Loucy (cell line): ENCODE data around the gene BTN3A1.

Experiments used
- H2AFZ ChIP-seq: fragments of 200-600 bp; sonication (generic); 2 replicates; pipeline ENCODE4 v1.6.0; 2016; ENCODE audit warnings: antibody characterized with exemption, mild to moderate bottlenecking, low read length, moderate library complexity
- H3F3A ChIP-seq: fragments of 200-600 bp; 2 replicates; pipeline ENCODE4 v1.6.0; 2016; ENCODE audit warnings: antibody characterized with exemption, low read depth, mild to moderate bottlenecking
- H3K27me3 ChIP-seq: fragments of 200-600 bp; sonication (generic); 2 replicates; pipeline ENCODE4 v1.6.1; 2014; ENCODE audit warnings: low read length, mild to moderate bottlenecking; ENCODE audit not compliant: insufficient read depth, poor library complexity, severe bottlenecking
- H3K36me3 ChIP-seq: fragments of 200-600 bp; sonication (generic); 2 replicates; pipeline ENCODE4 v1.6.1; 2016; ENCODE audit warnings: low read length; ENCODE audit not compliant: insufficient read depth
- H3K4me1 ChIP-seq: fragments of 200-600 bp; sonication (generic); 2 replicates; pipeline ENCODE4 v1.5.1; 2014; ENCODE audit warnings: low read length, mild to moderate bottlenecking; ENCODE audit not compliant: insufficient read depth, poor library complexity, severe bottlenecking
- H3K4me2 ChIP-seq: fragments of 200-600 bp; sonication (generic); 2 replicates; pipeline ENCODE4 v1.6.0; 2014; ENCODE audit warnings: antibody characterized with exemption, low read length, low read depth, mild to moderate bottlenecking; ENCODE audit not compliant: poor library complexity, severe bottlenecking
- H3K4me3 ChIP-seq: fragments of 200-600 bp; sonication (generic); 2 replicates; pipeline ENCODE4 v1.5.1; 2014; ENCODE audit warnings: low read length, mild to moderate bottlenecking, mixed read lengths; ENCODE audit not compliant: poor library complexity, severe bottlenecking
- H3K79me2 ChIP-seq: fragments of 200-600 bp; sonication (generic); 2 replicates; pipeline ENCODE4 v1.6.1; 2014; ENCODE audit warnings: low read length; ENCODE audit not compliant: insufficient read depth
- H3K9ac ChIP-seq: fragments of 200-600 bp; sonication (generic); 2 replicates; pipeline ENCODE4 v1.6.0; 2014; ENCODE audit warnings: mild to moderate bottlenecking, low read depth, low read length, moderate library complexity; ENCODE audit not compliant: poor library complexity, severe bottlenecking
- H3K9me2 ChIP-seq: fragments of 200-600 bp; sonication (generic); replicated peaks from 2 replicates; pipeline ENCODE4 v1.6.1; 2016; ENCODE audit warnings: low read depth, low read length, mixed read lengths
- H3K9me3 ChIP-seq: fragments of 200-600 bp; sonication (generic); 2 replicates; pipeline ENCODE4 v1.6.1; 2014; ENCODE audit warnings: mild to moderate bottlenecking, antibody characterized with exemption, low read length, low read depth; ENCODE audit not compliant: insufficient read depth
- H4K20me1 ChIP-seq: fragments of 200-600 bp; sonication (generic); 2 replicates; pipeline ENCODE4 v1.6.0; 2014; ENCODE audit warnings: antibody characterized with exemption, low read length, mild to moderate bottlenecking; ENCODE audit not compliant: insufficient read depth, poor library complexity, severe bottlenecking
- EZH2phosphoT487 ChIP-seq: fragments of 200-600 bp; IDR thresholded peaks from 2 replicates; pipeline ENCODE4 v1.6.1; 2018; ENCODE audit warnings: antibody characterized with exemption, mild to moderate bottlenecking, moderate library complexity, borderline replicate concordance
- TF ChIP-seq, protein P1 (sequence below): fragments of 200-600 bp; sonication (generic); conservative IDR thresholded peaks from 2 replicates; pipeline ENCODE4 v1.5.1; 2014; ENCODE audit warnings: mild to moderate bottlenecking, antibody characterized with exemption, low read length

Gene BTN3A1

DNA sequence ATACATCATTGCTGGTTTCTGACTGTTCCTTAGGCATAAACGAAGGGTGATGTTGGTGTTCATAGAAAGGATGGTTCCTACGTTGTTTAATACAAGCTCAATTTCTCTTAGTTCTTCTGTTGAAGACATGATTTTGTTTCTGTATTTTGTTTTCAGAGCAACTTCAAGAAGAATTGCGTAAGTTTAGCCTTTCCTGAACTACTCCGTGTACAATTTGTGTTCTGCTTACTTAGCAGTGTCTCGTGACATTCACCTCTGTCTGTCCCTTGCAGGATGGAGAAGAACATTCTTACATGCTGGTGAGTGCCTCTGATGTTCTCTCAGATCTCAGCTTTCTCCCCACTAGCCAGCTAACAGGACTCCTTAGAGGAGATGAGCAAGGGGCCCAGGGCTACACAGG lies 11.5 kb upstream of the BTN3A1 start:
- TF ChIP-seq EZH2phosphoT487 = no peak
- TF ChIP-seq, protein P1, sequence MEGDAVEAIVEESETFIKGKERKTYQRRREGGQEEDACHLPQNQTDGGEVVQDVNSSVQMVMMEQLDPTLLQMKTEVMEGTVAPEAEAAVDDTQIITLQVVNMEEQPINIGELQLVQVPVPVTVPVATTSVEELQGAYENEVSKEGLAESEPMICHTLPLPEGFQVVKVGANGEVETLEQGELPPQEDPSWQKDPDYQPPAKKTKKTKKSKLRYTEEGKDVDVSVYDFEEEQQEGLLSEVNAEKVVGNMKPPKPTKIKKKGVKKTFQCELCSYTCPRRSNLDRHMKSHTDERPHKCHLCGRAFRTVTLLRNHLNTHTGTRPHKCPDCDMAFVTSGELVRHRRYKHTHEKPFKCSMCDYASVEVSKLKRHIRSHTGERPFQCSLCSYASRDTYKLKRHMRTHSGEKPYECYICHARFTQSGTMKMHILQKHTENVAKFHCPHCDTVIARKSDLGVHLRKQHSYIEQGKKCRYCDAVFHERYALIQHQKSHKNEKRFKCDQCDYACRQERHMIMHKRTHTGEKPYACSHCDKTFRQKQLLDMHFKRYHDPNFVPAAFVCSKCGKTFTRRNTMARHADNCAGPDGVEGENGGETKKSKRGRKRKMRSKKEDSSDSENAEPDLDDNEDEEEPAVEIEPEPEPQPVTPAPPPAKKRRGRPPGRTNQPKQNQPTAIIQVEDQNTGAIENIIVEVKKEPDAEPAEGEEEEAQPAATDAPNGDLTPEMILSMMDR = no peak
- H3K4me2 ChIP-seq = no peak overlapping the region
- H3K36me3 ChIP-seq = no peaks in the 10 kb centered on the region
- no peaks in the 10 kb centered on the region for H3K27me3 ChIP-seq
- H3K9me3 ChIP-seq = no peaks in the 10 kb centered on the region
- no peak overlapping the region for H3K4me3 ChIP-seq
- H3K79me2 ChIP-seq = no peaks in the 10 kb centered on the region
- no peak overlapping the region for H2AFZ ChIP-seq
- H3K9ac ChIP-seq = no peak overlapping the region
- no peaks in the 10 kb centered on the region for H3F3A ChIP-seq
- no peaks in the 10 kb centered on the region for H4K20me1 ChIP-seq
- H3K9me2 ChIP-seq = no peaks in the 10 kb centered on the region
- peaks cover 3% of the 10 kb centered on the region for H3K4me1 ChIP-seq

DNA sequence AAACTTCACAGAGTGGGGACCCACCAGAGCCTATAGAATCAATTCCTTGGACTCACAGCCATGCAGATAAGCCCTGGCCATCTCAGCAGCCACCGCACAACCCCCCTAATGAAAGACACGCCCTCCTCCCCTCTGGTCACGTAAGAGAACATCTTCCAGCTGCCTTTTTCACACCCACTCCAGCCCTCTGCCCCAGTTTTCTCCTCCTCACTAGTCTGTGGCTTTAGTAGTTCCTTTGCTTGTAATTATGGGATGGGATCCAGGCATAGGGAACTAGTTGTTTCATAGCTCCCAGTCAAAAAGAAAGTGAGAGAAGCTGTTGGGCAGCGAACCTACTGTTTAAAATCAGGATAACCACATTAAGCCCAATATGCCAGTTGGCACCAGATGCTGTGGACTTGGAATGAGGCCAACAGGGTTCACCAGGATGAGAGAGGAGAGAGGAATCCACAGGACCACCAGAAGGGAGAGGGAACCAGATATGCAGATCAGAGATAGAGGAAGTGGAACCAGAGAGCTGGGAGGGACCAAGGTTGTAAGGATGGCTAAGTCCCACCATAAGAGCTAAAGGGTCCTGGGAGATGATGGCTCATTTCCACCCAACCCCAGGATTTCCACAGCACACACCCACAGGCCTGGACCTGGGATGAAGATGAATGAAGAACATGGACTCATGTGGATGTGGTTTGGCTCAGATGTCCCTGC lies 9.0 kb upstream of the BTN3A1 start:
- H3K9me2 ChIP-seq = no peaks in the 10 kb centered on the region
- TF ChIP-seq, protein P1 = no peak
- no peak for TF ChIP-seq EZH2phosphoT487
- no peaks in the 10 kb centered on the region for H3K9me3 ChIP-seq
- H3F3A ChIP-seq = no peaks in the 10 kb centered on the region
- H3K4me2 ChIP-seq = no peak overlapping the region
- H3K4me1 ChIP-seq = no peaks in the 10 kb centered on the region
- no peaks in the 10 kb centered on the region for H3K27me3 ChIP-seq
- H4K20me1 ChIP-seq = no peaks in the 10 kb centered on the region
- H3K9ac ChIP-seq = no peak overlapping the region
- no peaks in the 10 kb centered on the region for H3K36me3 ChIP-seq
- no peak overlapping the region for H2AFZ ChIP-seq
- no peak overlapping the region for H3K4me3 ChIP-seq
- no peaks in the 10 kb centered on the region for H3K79me2 ChIP-seq

DNA sequence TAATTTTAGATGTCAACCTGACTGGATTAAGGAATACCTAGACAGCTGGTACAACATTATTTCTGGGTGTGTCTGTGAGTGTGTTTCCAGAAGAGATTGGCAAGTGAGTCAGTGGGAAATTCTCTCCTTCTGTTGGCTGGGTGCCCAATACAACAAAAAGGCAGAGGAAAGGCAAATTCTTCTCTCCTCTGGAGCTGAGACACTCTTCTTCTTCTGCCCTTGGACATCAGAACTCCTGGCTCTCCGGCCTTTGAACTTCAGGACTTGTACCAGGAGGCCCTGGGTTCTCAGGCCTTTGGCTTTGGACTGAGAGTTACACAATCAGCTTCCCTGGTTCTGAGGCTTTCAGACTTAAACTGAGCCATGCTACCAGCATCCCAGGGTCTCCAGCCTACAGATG lies 7.8 kb upstream of the BTN3A1 start:
- no peaks in the 10 kb centered on the region for H4K20me1 ChIP-seq
- H3K27me3 ChIP-seq = no peaks in the 10 kb centered on the region
- no peaks in the 10 kb centered on the region for H3K36me3 ChIP-seq
- H3K9me3 ChIP-seq = no peaks in the 10 kb centered on the region
- H3K9me2 ChIP-seq = no peaks in the 10 kb centered on the region
- no peak overlapping the region for H3K4me3 ChIP-seq
- no peak overlapping the region for H2AFZ ChIP-seq
- no peaks in the 10 kb centered on the region for H3K4me1 ChIP-seq
- no peaks in the 10 kb centered on the region for H3K79me2 ChIP-seq
- no peak overlapping the region for H3K9ac ChIP-seq
- H3K4me2 ChIP-seq = no peak overlapping the region
- TF ChIP-seq, protein P1 = no peak
- no peak for TF ChIP-seq EZH2phosphoT487
- H3F3A ChIP-seq = no peaks in the 10 kb centered on the region
